Endodermal cell (in vitro differentiated cells): ENCODE results near the gene DEK. TPM values are rescaled to one million over a fixed set of nuclear protein-coding genes. Genes with fewer than 3 reads are reported as not detected.

Source experiments
- DNase-seq: peaks from one replicate; pipeline ENCODE4 v3.0.0-alpha.2; 2017
- H3K27ac ChIP-seq: 2 replicates; pipeline ENCODE4 v1.5.1; 2013; ENCODE audit warnings: mild to moderate bottlenecking, low read depth, low read length, moderate library complexity
- H3K27me3 ChIP-seq: 2 replicates; pipeline ENCODE4 v1.6.1; 2013; ENCODE audit warnings: mild to moderate bottlenecking, low read length, moderate library complexity; ENCODE audit not compliant: insufficient read depth, control insufficient read depth, poor library complexity, severe bottlenecking
- H3K36me3 ChIP-seq: 2 replicates; pipeline ENCODE4 v1.7.0; 2013; ENCODE audit warnings: mild to moderate bottlenecking, low read length, moderate library complexity; ENCODE audit not compliant: control insufficient read depth, insufficient read depth
- H3K4me1 ChIP-seq: one replicate; pipeline ENCODE4 v1.7.0; 2013; ENCODE audit warnings: low read length; ENCODE audit not compliant: control insufficient read depth, insufficient read depth
- H3K4me3 ChIP-seq: 2 replicates; pipeline ENCODE4 v1.5.1; 2013; ENCODE audit warnings: mild to moderate bottlenecking, low read length, moderate library complexity
- H3K9ac ChIP-seq: 2 replicates; pipeline ENCODE4 v1.6.1; 2013; ENCODE audit warnings: mild to moderate bottlenecking, low read length, moderate library complexity; ENCODE audit not compliant: poor library complexity, severe bottlenecking; ENCODE audit errors: extremely low read depth
- H3K9me3 ChIP-seq: 2 replicates; pipeline ENCODE4 v1.6.1; 2013; ENCODE audit warnings: mild to moderate bottlenecking, low read length, moderate library complexity; ENCODE audit not compliant: control insufficient read depth
- H3K27ac Mint-ChIP-seq: 2 replicates; pipeline ENCODE4 v1.8.0; 2020; ENCODE audit warnings: mixed read lengths
- H3K27me3 Mint-ChIP-seq: 2 replicates; pipeline ENCODE4 v1.8.0; 2021; ENCODE audit warnings: mild to moderate bottlenecking, mixed read lengths; ENCODE audit not compliant: insufficient read depth
- H3K36me3 Mint-ChIP-seq: 2 replicates; pipeline ENCODE4 v1.8.0; 2020; ENCODE audit warnings: low read depth, mixed read lengths
- H3K4me1 Mint-ChIP-seq: 2 replicates; pipeline ENCODE4 v1.8.0; 2020; ENCODE audit warnings: mixed read lengths
- H3K4me3 Mint-ChIP-seq: 2 replicates; pipeline ENCODE4 v1.8.0; 2020; ENCODE audit warnings: mild to moderate bottlenecking, moderate library complexity, mixed read lengths
- H3K9me3 Mint-ChIP-seq: 2 replicates; pipeline ENCODE4 v1.8.0; 2020; ENCODE audit warnings: mild to moderate bottlenecking, mixed read lengths
- WGBS, 2 experiments: methylation state at CpG; one replicate each; pipeline versions ENCODE4 v1.1.5 to v1.1.7; 2013; ENCODE audit warnings: missing lambda C conversion rate in 2 of 2, mixed read lengths in 1 of 2; ENCODE audit not compliant: insufficient coverage in 1 of 2, insufficient read length in 1 of 2; 5-methylcytosine and 5-hydroxymethylcytosine counted together
- total RNA-seq, 2 donors: library from RNA; stranded (reverse); fragmentation: NEBNext Ultra II Directional in 1 of 2; extraction: Animal tissue kit (Norgen Biotek cat#: 25700) in 1 of 2; gene quantifications; 2 replicates in 1 of 2; 3 replicates in 1 of 2; pipeline ENCODE4 v1.2.1, GENCODE V29; 2021
- TF ChIP-seq, protein P1 (sequence below): fragments of 200-600 bp; sonication (generic); conservative IDR thresholded peaks from 2 replicates; pipeline ENCODE4 v1.5.0; 2021; ENCODE audit warnings: antibody characterized with exemption, mild to moderate bottlenecking

DEK gene
- total RNA-seq, 2 donors from 2014 or later = 139 to 171 TPM

DNA sequence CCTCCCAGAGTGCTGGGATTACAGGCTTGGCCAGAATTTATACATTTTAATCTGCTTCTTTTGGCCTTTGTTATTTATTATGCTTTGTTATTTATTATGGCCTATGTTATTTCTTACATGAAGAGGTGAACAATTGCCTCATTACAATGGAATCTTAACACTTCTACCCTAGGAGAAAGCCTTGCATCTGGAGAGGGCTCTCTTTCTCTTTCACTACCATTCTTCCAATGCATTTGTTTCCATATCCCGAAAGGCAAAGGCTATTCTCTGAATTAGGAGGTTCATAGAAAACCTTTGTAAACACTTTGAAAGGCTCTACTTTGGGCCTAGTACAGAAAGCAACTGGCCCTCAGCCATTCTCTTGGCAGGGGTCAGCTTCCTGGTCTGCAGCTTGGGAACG lies 19.9 kb upstream of the DEK start:
- 80 to 92% methylated on average over 1 to 2 of the region's 2 CpGs for WGBS, 2 experiments
- H3K27ac Mint-ChIP-seq = no peak overlapping the region
- TF ChIP-seq, protein P1, sequence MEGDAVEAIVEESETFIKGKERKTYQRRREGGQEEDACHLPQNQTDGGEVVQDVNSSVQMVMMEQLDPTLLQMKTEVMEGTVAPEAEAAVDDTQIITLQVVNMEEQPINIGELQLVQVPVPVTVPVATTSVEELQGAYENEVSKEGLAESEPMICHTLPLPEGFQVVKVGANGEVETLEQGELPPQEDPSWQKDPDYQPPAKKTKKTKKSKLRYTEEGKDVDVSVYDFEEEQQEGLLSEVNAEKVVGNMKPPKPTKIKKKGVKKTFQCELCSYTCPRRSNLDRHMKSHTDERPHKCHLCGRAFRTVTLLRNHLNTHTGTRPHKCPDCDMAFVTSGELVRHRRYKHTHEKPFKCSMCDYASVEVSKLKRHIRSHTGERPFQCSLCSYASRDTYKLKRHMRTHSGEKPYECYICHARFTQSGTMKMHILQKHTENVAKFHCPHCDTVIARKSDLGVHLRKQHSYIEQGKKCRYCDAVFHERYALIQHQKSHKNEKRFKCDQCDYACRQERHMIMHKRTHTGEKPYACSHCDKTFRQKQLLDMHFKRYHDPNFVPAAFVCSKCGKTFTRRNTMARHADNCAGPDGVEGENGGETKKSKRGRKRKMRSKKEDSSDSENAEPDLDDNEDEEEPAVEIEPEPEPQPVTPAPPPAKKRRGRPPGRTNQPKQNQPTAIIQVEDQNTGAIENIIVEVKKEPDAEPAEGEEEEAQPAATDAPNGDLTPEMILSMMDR = no peak

DNA sequence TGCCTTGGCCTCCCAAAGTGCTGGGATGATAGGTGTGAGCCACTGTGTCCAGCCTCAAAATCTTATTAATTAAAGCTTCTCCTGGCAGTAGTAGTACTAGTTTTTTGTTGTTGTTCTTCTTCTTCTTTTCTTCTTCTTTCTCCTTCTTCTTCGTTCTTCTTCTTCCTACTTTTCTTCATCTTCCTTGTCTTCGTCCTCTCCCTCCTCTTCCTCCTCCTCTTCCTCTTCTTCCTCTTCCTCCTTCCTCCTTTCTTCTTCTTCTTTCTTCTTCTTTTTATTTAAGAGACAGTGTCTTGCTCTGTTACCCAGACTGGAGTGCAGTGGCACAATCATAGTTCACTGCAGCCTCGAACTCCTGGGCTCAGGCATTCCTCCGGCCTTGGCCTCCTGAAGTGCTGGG lies 17.2 kb upstream of the DEK start:
- H3K27ac Mint-ChIP-seq = no peak overlapping the region
- 92 to 93% methylated on average over 3 to 4 of the region's 4 CpGs for WGBS, 2 experiments

More for the DNA sequence above, 19.9 kb upstream of the DEK start:
- Histone ChIP-seq H3K4me3 (no peak overlapping the region), H3K4me1 (no peaks in the 10 kb centered on the region), H3K9me3 (no peaks in the 10 kb centered on the region), H3K27ac (no peak overlapping the region), H3K9ac (no peak overlapping the region), H3K36me3 (no peaks in the 10 kb centered on the region), H3K27me3 (peaks cover 14% of the 10 kb centered on the region)
- no peaks in the 10 kb centered on the region for H3K4me1 Mint-ChIP-seq
- no peak overlapping the region for H3K4me3 Mint-ChIP-seq
- H3K9me3 Mint-ChIP-seq = no peaks in the 10 kb centered on the region
- peaks cover 17% of the 10 kb centered on the region for H3K27me3 Mint-ChIP-seq
- DNase-seq = no peak
- H3K36me3 Mint-ChIP-seq = no peaks in the 10 kb centered on the region

DNA sequence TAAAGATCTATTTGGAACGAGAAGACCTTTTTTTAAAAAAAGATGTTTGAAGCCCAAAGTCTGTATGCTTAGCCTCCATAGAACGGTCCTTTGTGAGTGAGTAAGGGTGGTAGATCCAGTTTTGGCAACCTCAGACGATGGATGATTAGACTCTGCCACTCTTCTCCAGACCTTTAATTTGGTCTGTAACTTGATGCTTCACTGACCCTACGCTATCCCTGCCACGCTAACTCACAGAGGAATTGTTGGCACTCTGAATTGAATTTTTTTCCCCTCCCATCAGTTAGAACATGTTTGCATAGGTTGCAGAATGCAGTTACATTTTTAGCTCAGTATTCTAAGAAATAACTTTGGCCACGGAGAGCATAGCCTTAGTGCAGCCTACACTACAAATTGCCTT lies 15.8 kb upstream of the DEK start:
- H3K36me3 Mint-ChIP-seq = no peaks in the 10 kb centered on the region
- 79 to 85% methylated on average over 5 to 6 of the region's 6 CpGs for WGBS, 2 experiments
- TF ChIP-seq, protein P1 = no peak
- H3K27ac Mint-ChIP-seq = no peak overlapping the region
- Histone ChIP-seq H3K27me3 (peaks cover 56% of the 10 kb centered on the region), H3K27ac (no peak overlapping the region), H3K4me1 (no peaks in the 10 kb centered on the region), H3K4me3 (no peak overlapping the region), H3K36me3 (no peaks in the 10 kb centered on the region), H3K9me3 (no peaks in the 10 kb centered on the region), H3K9ac (no peak overlapping the region)
- H3K4me1 Mint-ChIP-seq = peaks cover 9% of the 10 kb centered on the region
- H3K9me3 Mint-ChIP-seq = no peaks in the 10 kb centered on the region
- H3K27me3 Mint-ChIP-seq = peaks cover 54% of the 10 kb centered on the region
- no peak for DNase-seq
- H3K4me3 Mint-ChIP-seq = no peak overlapping the region

More for the DNA sequence above, 17.2 kb upstream of the DEK start:
- no peak for DNase-seq
- Mint-ChIP-seq H3K36me3 (no peaks in the 10 kb centered on the region), H3K4me1 (peaks cover 8% of the 10 kb centered on the region), H3K4me3 (no peak overlapping the region), H3K27me3 (peaks cover 42% of the 10 kb centered on the region), H3K9me3 (no peaks in the 10 kb centered on the region)
- peaks cover 41% of the 10 kb centered on the region for H3K27me3 ChIP-seq
- H3K4me3 ChIP-seq = no peak overlapping the region
- no peaks in the 10 kb centered on the region for H3K4me1 ChIP-seq
- no peak overlapping the region for H3K27ac ChIP-seq
- H3K36me3 ChIP-seq = no peaks in the 10 kb centered on the region
- H3K9ac ChIP-seq = no peak overlapping the region
- TF ChIP-seq, protein P1 = no peak
- no peaks in the 10 kb centered on the region for H3K9me3 ChIP-seq
